ENCODE results near the gene DRAP1.
"Not testable (repeated sequence)": the region's sequence is repeated elsewhere in the genome, so short reads cannot be mapped to it uniquely, and the experiment has no call there.

Gene DRAP1

DNA sequence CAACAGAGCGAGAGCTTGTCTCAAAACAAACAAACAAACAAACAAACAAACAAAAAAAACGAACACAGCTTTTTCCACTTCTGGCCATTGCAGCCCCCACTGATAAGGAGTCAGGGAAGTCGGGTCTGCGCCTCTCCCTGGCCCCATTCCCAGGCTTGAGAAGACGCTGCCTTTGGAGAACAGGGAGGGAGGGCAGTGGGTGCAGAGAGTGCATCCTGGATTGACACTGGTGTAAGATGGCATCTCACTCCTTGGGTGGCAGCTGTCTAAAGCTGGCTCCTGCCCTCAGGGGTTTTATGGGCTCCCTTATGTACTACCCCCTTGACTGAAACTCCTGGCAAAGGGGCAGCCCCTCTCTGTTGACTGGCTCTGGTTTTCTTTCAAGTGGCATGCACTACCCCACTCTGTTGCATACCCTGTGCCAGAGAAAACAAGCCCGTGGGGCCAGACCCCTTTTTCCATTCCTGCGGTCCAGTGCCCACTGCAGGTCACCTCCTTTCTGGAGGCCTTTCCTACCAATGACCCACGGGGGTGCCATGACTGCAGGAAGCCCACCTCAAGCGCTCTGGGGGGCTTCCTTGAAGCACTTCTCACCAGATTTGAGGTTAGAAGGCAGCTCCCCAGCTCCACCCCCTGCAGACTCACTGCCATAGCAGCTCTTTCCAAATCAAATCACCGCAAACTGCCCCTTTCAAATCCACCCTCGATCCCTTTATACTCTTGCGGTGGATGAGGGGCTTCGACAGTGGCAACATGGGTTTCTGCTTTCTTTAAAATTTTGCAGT, 12.7 kb downstream of the DRAP1 start:
- no peak for DNase-seq (ENCODE audit: low spot score)

DNA sequence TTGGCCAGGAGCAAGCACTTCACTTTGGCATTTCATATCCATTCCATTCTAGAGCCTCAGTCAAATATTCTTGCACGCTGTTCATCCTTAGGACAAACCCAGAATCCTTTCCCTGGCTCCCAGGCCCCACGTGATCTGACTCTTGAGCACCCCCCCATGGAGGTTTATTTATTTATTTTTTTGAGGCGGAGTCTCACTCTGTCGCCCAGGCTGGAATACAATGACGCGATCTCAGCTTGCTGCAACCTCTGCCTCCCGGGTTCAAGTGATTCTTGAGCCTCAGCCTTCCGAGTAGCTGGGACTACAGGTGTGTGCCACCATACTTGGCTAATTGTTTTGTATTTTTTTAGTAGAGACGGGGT, 13.3 kb downstream of the DRAP1 start:
- DNase-seq (ENCODE audit: low spot score), result no peak

DNA sequence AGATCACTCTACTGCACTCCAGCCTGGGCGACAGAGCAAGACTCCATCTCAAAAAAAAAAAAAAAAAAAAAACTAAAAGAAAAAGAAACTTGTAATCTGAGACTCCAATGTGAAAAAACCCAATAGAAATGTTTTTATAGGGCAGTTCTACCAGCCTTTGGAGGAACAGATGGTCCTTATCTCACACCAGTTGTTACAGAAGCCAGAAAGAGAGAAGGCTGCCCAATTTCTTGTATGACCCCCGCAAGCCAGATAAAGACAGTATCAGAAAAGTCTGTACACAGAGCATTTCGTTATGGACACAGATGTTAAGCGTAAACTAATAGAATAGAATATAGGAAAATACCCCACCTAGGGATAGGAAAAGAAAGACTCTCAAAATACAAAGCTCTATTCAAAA, 14.8 kb downstream of the DRAP1 start:
- DNase-seq (ENCODE audit: low spot score), result no peak

DNA sequence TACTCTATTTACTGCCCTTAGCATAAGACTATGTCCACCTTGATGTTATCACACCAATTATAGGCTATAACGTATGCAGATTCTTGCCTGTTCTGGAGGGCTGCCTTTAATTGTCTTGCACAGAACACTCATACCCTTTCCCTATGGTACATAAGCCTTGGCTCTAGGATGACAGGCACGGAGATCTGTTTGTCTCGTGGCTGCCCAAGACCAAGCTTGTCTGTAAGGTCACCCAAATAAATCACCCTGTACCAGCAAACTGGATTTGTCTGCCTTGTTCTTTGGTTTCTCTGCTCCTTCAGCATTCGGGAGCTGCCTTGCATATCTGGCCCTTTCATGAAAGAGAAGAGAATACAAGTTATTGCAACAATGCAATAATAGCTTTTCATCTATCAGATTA, 18.5 kb downstream of the DRAP1 start:
- DNase-seq (ENCODE audit: low spot score), result no peak

DNA sequence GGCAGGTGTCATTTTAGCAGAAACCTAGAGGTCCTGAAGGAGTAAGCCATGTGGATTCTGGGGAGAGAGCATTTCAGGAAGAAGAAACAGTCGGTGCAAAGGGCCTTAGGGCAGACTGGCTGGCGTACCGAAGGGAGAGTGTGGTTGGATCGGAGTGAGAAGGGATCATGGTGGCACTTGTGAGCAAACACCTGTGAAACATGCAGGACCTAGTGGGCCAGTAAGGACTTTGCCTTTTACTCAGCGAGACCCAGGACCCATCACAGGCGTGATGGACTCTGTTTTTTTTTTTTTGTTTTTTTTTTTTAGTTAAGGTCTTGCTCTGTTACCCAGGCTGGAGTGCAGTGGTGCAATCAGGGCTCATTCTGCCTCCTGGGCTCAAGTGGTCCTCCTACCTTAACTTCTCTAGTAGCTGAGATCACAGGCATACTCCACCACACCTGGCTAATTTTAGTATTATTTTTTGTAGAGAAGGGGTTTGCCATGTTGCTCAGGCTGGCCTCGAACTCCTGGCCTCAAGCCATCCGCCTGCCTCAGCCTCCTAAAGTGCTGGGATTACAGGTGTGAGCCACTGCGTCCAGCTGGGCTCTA, 22.6 kb downstream of the DRAP1 start:
- DNase-seq (ENCODE audit: low spot score), result no peak

DNA sequence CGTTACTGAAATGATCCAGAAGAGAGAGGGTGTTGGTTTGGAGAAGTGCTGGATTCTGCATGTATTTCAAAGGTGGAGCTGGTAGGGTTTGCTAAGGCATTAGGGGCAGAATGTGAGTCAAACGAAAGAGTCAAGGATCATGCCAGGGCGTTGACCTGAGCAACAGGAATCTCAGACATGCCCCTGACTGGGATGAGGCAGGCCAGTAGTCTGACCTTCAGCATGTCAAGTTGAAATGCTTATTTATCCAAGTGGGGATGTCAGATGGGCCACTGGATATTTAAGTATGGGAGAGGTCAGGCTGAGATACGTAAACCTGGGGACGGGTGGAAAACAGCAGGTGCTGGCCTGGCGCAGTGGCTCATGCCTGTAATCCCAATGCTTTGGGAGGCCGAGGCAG, 23.3 kb downstream of the DRAP1 start:
- DNase-seq (ENCODE audit: low spot score), result no peak

DNA sequence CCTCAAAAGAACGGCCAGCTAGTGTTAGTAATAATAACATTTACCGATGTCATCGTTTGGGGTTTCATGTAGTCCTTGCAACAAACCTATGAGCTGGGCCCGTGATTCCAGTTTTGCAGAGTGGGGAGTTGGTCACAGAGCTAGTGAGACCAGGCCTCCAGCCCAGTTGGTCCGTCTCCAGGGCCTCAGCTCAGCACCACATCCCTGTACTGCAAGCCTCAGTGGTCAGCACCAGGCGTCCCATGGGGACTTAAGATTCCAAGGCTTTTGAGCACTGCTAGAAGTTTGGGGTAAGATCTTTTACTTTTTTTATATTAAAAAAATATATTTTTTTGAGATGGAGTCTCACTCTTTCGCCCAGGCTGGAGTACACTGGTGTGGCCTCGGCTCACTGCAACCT, 25.0 kb downstream of the DRAP1 start:
- no peak for DNase-seq (ENCODE audit: low spot score)

DNA sequence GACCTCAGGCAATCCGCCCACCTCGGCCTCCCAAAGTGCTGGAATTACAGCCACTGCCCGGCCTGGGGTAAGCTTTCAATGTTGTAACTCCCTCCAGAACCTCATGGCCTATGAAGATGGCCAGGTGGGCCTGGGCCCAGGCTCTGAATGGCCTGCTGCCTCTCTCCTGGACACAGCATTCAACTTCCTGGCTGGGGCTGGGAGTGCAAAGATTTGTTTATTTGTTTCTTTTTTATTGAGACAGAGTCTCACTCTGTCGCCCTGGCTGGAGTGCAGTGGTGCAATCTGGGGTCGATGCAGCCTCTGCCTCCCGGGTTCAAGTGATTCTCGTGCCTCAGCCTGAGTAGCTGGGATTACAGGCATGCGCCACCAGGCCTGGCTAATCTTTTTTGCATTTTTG, 25.5 kb downstream of the DRAP1 start:
- no peak for DNase-seq (ENCODE audit: low spot score)

DNA sequence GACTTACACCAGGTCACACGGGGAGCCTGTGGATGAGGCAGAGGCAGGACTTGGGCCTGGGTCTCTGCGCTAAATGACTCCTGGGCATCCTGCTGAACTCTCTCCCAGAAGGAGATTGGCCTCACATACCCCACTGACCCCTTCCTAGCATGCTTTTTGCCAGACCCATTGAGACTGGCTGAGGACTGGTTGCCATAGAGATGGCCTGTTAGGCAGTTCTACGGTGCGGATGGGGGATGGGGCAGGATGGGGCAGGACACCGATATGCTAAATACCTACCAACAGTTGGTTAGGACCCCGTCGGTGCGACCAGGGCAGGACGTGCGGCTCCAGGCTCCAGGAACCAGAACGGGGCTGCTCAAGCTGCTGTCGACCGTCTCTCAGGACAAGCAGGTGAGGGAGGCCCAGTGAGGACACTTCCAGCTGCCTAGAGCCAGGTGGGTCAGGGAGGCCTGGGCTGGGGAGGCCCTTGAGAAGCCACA, 26.2 kb downstream of the DRAP1 start, which contains the start of gene TSGA10IP:
TSS of gene TSGA10IP (plus strand) at position 51 of the 482 bp plus-strand sequence. CDS start at position 247, 196 bp downstream.
- no peak for DNase-seq (ENCODE audit: low spot score)

DNA sequence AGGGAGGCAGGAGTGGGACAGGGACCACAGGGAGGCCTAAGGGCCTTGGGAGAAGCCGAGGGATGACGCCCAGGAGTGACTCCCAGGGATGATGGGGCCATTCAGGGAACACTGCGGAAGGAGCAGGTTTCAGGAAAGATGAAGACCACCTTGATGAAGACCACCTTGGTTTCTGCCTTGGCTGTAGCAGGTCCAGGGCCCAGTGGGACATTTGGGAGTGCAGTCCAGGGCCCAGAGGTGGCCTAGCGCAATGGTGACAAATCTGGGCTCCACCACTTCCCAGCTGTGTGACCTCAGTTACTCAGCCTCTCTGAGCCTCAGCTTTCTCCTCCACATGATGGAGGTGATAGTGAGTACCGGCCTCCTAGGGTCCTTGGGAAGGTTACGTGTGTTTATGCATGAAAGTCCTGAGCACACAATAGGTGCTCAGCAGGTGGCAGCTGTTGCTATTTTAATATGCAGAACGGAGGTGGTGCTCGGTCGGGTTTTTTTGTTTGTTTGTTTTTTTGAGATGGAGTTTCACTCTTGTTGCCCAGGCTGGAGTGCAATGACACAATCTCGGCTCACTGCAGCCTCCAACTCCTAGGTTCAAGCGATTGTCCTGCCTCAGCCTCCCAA, 26.8 kb downstream of the DRAP1 start:
- no peak for DNase-seq (ENCODE audit: low spot score)

DNA sequence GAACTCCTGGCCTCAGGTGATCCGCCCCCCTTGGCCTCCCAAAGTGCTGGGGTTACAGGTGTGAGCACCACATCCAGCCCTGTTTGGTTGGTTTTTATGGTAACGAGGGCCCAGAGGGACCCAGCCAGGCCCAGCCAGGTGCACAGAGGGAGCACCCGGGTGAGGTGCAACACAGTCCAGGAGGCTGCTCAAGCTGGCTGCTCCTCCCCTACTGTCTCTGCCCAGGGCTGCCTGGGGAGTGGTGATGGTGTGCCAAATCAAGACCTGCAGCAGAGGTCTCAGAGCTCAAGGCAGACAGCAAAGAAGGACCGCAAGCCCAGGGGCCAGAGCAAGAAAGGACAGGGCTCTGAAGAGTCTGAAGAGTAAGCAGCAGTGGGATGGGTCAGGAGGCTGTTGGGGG, 27.4 kb downstream of the DRAP1 start:
- DNase-seq (ENCODE audit: low spot score), result no peak

DNA sequence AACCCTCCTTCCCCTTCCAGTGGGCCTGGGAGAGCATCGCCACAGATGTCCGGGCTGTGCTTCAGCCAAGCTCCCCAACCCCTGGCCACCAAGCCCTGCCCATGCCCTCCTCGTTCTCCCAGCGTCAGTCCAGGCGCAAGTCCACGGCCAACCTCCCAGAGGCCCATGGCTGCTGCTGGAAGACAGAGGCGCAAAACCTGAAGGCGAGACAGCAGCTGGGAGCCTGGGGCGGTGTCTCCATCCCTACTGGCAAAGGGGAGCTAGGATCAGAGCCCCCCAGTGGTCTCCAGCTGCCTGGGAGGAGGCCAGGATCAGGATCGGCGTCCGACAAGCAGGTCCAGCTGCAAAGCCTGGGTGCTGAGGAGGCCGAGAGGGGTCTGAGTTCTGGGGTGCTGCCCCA, 27.9 kb downstream of the DRAP1 start:
- no peak for DNase-seq (ENCODE audit: low spot score)

DNA sequence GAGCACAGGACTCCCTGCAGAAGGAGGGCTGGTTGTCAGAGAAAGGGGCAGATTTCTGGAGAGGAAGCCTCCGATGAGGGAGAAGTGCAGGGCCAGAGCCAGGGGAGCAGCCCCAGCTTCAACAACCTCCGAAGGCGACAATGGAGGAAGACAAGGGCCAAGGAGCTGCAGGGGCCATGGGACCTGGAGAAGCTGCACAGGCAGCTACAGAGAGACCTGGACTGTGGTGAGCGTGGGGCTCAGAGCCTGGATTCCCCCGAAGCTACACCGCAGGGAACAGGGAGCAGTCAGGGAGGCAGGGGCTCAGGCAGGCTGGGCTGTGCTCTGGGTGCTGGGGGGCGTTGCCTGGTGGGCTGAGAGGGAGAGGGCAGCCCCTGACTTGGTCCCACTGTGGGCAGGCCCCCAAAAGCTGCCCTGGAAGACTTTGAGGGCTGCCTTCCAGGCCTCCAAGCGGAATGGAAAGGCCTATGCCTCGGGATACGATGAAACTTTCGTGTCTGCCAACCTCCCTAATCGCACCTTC, 28.4 kb downstream of the DRAP1 start:
- DNase-seq (ENCODE audit: low spot score), result no peak

DNA sequence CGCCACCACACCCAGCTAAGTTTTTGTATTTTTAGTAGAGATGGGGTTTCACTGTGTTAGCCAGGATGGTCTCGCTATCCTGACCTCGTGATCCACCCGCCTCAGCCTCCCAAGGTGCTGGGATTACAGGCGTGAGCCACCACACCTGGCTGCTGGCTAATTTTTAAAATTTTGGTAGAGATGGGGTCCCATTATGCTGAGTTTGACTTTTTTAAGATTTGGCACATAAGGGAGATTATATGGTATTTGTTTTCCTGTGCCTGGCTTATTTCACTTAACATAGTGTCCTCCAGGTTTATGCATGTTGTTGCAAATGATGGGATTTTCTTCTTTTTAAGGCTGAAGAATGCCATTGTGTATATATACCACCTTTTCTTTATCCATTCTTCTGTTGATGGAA, 31.5 kb downstream of the DRAP1 start:
- DNase-seq (ENCODE audit: low spot score), result not testable (repeated sequence)

DNA sequence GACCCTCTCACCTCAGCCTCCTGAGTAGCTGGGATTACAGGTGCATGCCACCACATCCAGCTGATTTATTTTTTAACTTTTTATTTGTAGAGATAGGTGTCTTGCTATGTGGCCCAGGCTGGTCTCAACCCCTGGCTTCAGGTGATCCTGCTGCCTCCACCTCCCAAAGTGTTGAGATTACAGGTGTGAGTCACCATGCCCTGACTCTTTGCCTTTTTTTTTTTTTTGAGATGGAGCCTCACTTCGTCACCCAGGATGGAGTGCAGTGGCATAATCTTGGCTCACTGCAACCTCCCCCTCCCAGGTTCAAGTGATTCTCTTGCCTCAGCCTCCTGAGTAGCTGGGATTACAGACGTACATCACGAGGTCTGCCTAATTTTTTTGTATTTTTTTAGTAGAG, 32.4 kb downstream of the DRAP1 start:
- not testable (repeated sequence) for DNase-seq (ENCODE audit: low spot score)

DNA sequence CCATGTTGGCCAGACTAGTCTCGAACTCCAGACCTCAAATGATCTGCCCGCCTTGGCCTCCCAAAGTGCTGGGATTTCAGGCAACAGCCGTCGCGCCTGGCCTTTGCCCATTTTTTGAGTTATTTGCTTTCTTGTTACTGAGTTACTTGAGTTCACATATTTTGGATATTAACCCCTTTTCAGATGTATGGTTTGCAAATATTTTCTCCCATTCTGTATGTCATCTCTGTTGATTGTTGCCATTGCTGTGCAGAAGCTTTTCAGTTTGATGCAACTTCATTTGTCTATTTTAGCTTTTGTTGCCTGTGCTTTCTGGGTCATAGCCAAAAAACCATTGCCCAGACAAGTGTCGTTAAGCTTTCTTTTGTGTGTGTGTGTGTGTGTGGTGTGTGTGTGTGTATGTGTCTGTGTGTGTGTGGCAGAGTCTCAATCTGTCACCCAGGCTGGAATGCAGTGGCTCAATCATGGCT, 32.9 kb downstream of the DRAP1 start:
- DNase-seq (ENCODE audit: low spot score), result no peak

DNA sequence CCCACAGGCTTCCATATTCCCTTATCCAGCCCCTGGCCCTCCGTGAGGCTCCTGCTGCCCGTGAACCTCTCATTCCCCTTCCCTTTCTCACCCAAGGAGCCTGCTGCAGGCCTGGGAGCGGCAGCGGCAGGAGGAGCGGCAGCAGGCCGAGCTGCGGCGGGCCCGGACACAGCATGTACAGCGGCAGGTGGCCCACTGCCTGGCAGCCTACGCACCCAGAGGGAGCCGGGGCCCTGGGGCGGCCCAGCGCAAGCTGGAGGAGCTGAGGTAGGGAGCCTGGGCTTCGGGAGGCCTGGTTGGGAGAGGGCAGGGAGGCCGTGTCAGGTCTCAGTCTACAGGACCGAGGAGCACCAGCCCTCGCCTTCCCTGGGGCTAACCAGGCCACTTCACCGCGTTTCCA, 34.2 kb downstream of the DRAP1 start:
- DNase-seq (ENCODE audit: low spot score), result no peak

DNA sequence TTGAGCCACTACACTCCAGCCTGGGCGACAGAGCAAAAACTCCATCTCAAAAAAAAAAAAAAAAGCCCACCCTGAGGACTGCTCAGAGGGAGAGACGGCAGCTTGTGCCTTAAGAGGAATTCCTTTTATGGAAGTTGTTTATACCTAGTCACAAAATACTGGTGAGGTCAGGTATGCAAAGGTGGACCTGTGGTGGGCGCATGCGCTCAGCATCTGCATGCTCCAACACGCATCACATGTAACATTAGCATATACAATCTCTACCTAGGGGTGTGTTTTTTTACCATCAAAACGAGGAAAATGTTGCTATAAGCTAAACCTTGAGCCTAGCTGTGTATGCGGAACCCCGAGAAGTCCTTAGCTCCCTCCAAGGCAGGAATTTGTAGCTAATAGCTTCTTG, 35.5 kb downstream of the DRAP1 start:
- DNase-seq (ENCODE audit: low spot score), result no peak

DNA sequence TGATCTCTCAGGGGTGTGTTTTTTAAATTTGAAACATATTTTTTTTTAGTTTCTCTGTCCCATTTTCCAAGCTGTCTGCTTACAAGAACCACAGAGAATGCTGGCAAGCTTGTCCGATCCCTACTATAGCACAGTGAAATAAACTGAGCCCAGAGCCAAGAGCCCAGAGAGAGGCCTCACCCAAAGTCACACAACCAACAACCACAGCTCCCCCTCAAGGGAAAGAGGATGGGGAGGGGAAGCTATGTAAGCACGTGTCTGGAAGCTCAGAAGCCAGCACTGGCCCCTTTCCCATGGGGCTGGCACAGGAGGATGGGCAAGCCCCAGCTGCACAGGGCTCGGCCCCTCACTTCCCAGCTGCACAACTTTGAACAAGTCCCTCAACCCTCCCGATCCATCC, 39.1 kb downstream of the DRAP1 start:
- DNase-seq (ENCODE audit: low spot score), result no peak

DNA sequence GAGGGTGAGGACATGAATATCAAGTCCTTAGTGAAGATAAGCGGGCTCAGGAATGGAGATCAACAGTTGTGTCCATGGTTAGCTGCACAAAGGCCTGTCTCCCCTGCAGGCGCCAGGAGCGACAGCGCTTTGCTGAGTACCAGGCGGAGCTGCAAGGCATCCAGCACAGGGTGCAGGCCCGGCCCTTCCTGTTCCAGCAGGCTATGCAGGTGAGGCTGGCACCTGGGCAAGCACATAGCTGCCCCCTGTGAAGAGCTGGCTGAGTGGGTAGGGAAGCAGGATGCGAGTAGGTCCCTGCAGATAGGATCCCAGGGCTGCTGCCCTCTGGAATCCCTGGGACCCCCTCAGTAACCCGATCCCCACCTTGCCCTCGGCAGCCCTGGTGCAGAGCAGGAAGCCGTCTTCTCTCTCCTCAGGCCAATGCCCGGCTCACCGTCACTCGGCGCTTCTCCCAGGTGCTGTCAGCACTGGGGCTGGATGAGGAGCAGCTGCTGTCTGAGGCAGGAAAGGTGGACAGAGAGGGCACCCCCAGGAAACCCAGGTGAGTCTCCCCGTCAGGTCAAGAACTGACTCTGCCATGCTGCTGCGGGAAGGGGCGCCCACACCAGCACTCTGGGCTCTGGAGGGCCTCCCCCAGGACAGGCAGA, 39.7 kb downstream of the DRAP1 start:
- DNase-seq (ENCODE audit: low spot score), result no peak

DNA sequence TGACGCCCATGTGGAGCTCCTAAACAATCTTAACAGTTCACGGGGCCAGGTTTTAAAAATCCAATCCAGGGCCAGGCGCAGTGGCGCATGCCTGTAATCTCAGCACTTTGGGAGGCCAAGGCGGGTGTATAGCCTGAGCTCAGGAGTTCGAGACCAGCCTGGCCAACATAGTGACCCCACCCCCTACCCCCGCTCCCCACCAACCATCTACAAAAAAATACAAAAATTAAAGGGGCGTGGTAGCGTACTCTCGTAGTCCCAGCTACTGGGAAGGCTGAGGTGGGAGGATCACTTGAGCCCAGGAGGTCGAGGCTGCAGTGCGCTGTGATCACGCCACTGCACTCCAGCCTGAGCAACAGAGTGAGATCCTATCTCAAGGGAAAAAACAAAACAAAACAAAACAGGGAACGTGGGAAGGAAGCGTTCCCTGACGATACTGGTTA, 41.6 kb downstream of the DRAP1 start:
- no peak for DNase-seq (ENCODE audit: low spot score)

All from AG08396 (cell line).